Stomach (tissue), 9 donors: ENCODE measurements around the gene DEF6. TPM values are rescaled to one million over a fixed set of nuclear protein-coding genes. Genes with fewer than 3 reads are reported as not detected.
A peak's percentile ranks its signal among the peaks of the same experiment; 100 is the strongest.

ENCODE experiments used
- DNase-seq, 2 donors: peaks; one replicate each; pipeline versions ENCODE4 v3.0.0 to v3.0.0-alpha.2; 2013 to 2019
- H3K27ac ChIP-seq, 5 donors: fragments of 200-600 bp in 4 of 5; sonication (generic) in 4 of 5; one replicate each; pipeline ENCODE4 v1.5.1; 2013 to 2019; ENCODE audit warnings: mild to moderate bottlenecking in 1 of 5, moderate library complexity in 1 of 5
- H3K27me3 ChIP-seq, 3 donors: fragments of 200-600 bp; sonication (generic); one replicate each; pipeline ENCODE4 v1.5.1; 2017 to 2019; ENCODE audit warnings: mixed run types in 1 of 3
- H3K36me3 ChIP-seq, 4 donors: fragments of 200-600 bp; sonication (generic); 1 replicate in 3 of 4; 2 replicates in 1 of 4; pipeline ENCODE4 v1.5.1; 2016 to 2019
- H3K4me1 ChIP-seq, 4 donors: fragments of 200-600 bp; sonication (generic); one replicate each; pipeline ENCODE4 v1.5.1; 2016 to 2019
- H3K4me3 ChIP-seq, 4 donors: fragments of 200-600 bp; sonication (generic) in 3 of 4; one replicate each; pipeline ENCODE4 v1.5.1; 2016 to 2019; ENCODE audit warnings: mild to moderate bottlenecking in 1 of 4
- H3K9me3 ChIP-seq, 4 donors: fragments of 200-600 bp; sonication (generic); one replicate each; pipeline ENCODE4 v1.5.1; 2016 to 2019
- CTCF ChIP-seq, 7 experiments: fragments of 450-650 bp in 4 of 7; fragments of 200-600 bp in 3 of 7; sonication (generic) in 3 of 7; IDR thresholded peaks; one replicate each; pipeline ENCODE4 v1.5.1; 2016 to 2019; ENCODE audit warnings: antibody characterized with exemption in 7 of 7, control low read depth in 2 of 7, mild to moderate bottlenecking in 1 of 7
- EP300 ChIP-seq: sonication (generic); formaldehyde crosslinking; IDR thresholded peaks from one replicate; pipeline ENCODE4 v1.6.1; 2017; ENCODE audit warnings: antibody characterized with exemption
- POLR2A ChIP-seq, 4 donors: fragments of 450-650 bp; IDR thresholded peaks; one replicate each; pipeline ENCODE4 v1.6.1; 2016; ENCODE audit warnings: antibody characterized with exemption in 4 of 4, control low read depth in 2 of 4, mild to moderate bottlenecking in 1 of 4, moderate library complexity in 1 of 4
- POLR2AphosphoS5 ChIP-seq, 3 donors: sonication (generic); formaldehyde crosslinking; IDR thresholded peaks; one replicate each; pipeline ENCODE4 v1.6.1; 2016; ENCODE audit warnings: antibody characterized with exemption in 3 of 3
- WGBS, 5 donors: extraction: QIAGEN DNeasy Blood & Tissue Kit in 3 of 5; methylation state at CpG; one replicate each; pipeline versions ENCODE4 v1.1.5 to v1.1.7; 2013 to 2018; 5-methylcytosine and 5-hydroxymethylcytosine counted together
- intact Hi-C: fragments of 100-400 bp; cut with DNase I; formaldehyde crosslinking; loops from one replicate; pipeline ENCODE4 v1.15.1; 2023; ENCODE audit warnings: low total_unique reads
- polyA plus RNA-seq, 3 donors: library from polyadenylated mRNA; stranded (reverse); fragments of 200-250 nt; gene quantifications; one replicate each; pipeline ENCODE4 v1.2.3, GENCODE V29; 2013
- total RNA-seq, 5 donors: library from RNA; depleted of rRNA; stranded (reverse); fragments of >200 nt; gene quantifications; one replicate each; pipeline versions ENCODE4 v1.1.0 to v1.2.3, GENCODE V29; 2014 to 2016
- donor health status: healthy with polysubstance abuse.
- donor health status: Bipolar disorder and iron deficiency.
- donor health status: healthy.

DEF6 gene
- total and polyA plus RNA-seq, 8 donors = 4.9 to 35.3 (median 16.5) TPM

- TF ChIP-seq POLR2AphosphoS5 (IDR thresholded peaks at IDR 0.05) (no peak), CTCF (IDR thresholded peaks at IDR 0.05) (no peak), POLR2A (IDR thresholded peaks at IDR 0.05) (no peak), EP300 (no peak)
- WGBS, 5 donors = 20 to 43% (median 25%) methylated on average over 2 of the region's 2 CpGs
- Histone ChIP-seq H3K27me3 (no peaks in the 10 kb centered on the region), H3K4me3 (no peak overlapping the region), H3K4me1 (peaks cover 12 to 64% (median 32%) of the 10 kb centered on the region in 4 donors), H3K27ac (peak overlapping the region in 2 of 5 donors; percentile 23 to 71), H3K9me3 (no peaks in the 10 kb centered on the region), H3K36me3 (peaks cover 5 to 30% (median 18%) of the 10 kb centered on the region in 4 donors)
- intact Hi-C loops = no loop called here
- DNase-seq = peak in 1 of 2 donors; percentile 59
Measured at GRCh38 chr6:35359744-35360348, 62.2 kb downstream of the DEF6 start.

- Histone ChIP-seq H3K27me3 (no peaks in the 10 kb centered on the region), H3K4me3 (no peak overlapping the region), H3K27ac (peak overlapping the region in 2 of 5 donors; percentile 4 to 71), H3K36me3 (peaks cover 5 to 27% (median 14%) of the 10 kb centered on the region in 4 donors), H3K9me3 (no peaks in the 10 kb centered on the region), H3K4me1 (peaks cover 12 to 64% (median 32%) of the 10 kb centered on the region in 4 donors)
- WGBS, 5 donors = 79 to 86% (median 81%) methylated on average over 8 of the region's 8 CpGs
- DNase-seq = no peak
- intact Hi-C loops = no loop called here
- TF ChIP-seq EP300 (no peak), POLR2A (IDR thresholded peaks at IDR 0.05) (no peak), CTCF (IDR thresholded peaks at IDR 0.05) (no peak), POLR2AphosphoS5 (IDR thresholded peaks at IDR 0.05) (no peak)
Measured at GRCh38 chr6:35360349-35361138, 62.9 kb downstream of the DEF6 start.

GRCh38 chr6:35362200-35362599 lies 64.6 kb downstream of the DEF6 start:
- 97 to 100% (median 100%) methylated on average over 2 of the region's 2 CpGs for WGBS, 5 donors
- no peak overlapping the region for H3K27ac ChIP-seq
- no peaks in the 10 kb centered on the region for H3K9me3 ChIP-seq
- no peak overlapping the region for H3K4me3 ChIP-seq
- peaks cover 0 to 11% (median under 1%) of the 10 kb centered on the region in 4 donors for H3K36me3 ChIP-seq
- no peaks in the 10 kb centered on the region for H3K27me3 ChIP-seq
- DNase-seq = no peak
- intact Hi-C loops = no loop called here
- no peak for TF ChIP-seq POLR2A (IDR thresholded peaks at IDR 0.05)
- no peak for TF ChIP-seq CTCF (IDR thresholded peaks at IDR 0.05)
- no peak for TF ChIP-seq EP300
- TF ChIP-seq POLR2AphosphoS5 (IDR thresholded peaks at IDR 0.05) = no peak
- H3K4me1 ChIP-seq = peaks cover 12 to 49% (median 32%) of the 10 kb centered on the region in 4 donors

- Histone ChIP-seq H3K4me3 (no peak overlapping the region), H3K9me3 (no peaks in the 10 kb centered on the region), H3K27me3 (no peaks in the 10 kb centered on the region), H3K36me3 (peaks cover 0 to 10% (median 0%) of the 10 kb centered on the region in 4 donors), H3K4me1 (peaks cover 2 to 47% (median 28%) of the 10 kb centered on the region in 4 donors), H3K27ac (no peak overlapping the region)
- TF ChIP-seq CTCF (IDR thresholded peaks at IDR 0.05) (no peak), POLR2AphosphoS5 (IDR thresholded peaks at IDR 0.05) (no peak), EP300 (no peak), POLR2A (IDR thresholded peaks at IDR 0.05) (no peak)
- DNase-seq = peak in 1 of 2 donors; percentile 63
- intact Hi-C loops = no loop called here
- 79 to 84% (median 83%) methylated on average over 10 of the region's 10 CpGs for WGBS, 5 donors
Measured at GRCh38 chr6:35363293-35363750, 65.7 kb downstream of the DEF6 start.
